NCI-H2227 treated with DMSO at 0.1 percent for 48 hours (cell line): Measurements from ENCODE around the gene LHX1.

Source experiments
- DNase-seq: peaks from one replicate; lab custom pipeline; 2025; lab: John Stamatoyannopoulos, UW

LHX1 gene

DNA sequence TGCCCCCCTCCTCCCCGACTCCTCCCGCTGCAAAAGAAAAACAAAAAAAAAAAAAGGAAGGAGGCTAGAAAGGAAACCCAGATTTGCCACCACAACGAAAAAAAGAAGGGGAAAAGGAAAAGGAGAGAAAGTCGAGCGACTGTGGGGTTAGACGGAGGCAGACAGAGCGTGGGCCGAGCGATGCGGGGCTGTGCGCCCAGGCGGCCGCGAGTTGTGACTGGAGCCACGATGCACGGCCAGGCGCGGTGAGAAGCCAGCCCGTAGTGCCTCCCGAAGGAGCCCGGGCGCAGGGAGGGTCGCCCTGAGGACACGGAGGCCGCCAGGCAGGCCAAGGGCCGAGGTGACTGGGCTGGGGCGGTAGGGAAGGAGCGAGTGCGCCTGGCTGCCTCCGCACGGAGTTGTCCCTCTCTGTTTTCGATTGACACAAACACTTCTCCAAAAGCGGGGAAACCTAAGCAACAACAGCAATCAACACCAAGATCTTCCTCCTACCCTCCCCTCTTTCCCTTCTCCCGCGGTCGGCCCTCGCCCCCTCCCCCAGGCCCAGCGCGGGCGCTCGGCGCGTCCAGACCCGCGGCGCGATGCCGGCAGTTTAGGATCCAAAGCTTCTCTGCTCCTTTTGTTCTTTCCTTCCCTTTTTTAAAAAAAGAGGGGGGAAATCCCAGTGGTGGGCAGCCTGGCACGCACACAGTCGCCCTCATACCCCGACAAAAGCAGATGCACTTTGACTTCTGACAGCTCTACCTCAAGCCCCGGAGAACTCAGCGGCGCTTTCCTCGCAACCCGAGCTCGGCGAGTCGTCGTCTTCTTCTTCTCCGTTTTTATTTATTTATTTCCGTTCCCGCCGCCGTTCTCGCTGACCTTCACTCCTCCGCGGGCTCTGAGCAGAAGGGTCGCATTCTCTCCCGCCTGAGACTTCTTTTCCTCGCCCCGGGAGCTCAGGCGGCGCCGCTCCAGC is at the start of gene LHX1:
LHX1 (plus strand) TSS at position 475 of the 958 bp plus-strand sequence. CDS start 723 bp downstream, outside the sequence.
- no peak for DNase-seq

DNA sequence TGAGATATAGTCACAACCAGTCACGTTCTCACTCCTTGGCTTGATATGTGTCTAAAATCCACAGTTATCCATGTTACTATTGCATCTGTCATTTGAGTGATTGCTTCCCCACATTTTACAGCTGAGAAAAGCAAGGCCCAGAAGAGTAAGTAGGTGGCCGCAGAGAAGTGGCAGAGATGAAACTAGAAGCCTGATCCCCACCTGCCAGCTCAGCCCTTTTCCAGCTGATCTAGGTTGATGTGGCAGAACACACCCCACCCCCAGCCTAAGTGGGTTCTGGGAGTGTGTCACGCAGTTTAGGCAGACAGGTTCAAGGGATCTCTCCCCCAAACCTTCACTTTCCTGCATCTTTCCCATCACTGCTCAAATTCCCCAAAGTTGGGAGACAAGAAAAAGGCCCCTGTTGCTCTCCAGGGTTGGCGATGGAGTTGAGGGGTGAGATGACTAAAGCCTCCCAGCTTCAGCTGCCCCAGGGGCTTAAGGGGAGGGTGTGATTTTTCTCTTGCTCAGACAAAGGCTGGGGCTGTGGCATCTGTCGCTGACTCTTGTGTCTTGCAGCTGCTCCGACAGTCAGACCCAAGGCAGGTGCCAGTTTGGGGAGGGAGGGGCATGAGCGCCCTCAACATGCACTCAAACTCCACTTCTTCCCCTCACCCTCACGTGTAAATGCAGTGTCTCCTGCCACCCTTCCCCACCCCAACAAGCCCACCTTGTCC is 48.9 kb upstream of the LHX1 start:
- DNase-seq: no peak

DNA sequence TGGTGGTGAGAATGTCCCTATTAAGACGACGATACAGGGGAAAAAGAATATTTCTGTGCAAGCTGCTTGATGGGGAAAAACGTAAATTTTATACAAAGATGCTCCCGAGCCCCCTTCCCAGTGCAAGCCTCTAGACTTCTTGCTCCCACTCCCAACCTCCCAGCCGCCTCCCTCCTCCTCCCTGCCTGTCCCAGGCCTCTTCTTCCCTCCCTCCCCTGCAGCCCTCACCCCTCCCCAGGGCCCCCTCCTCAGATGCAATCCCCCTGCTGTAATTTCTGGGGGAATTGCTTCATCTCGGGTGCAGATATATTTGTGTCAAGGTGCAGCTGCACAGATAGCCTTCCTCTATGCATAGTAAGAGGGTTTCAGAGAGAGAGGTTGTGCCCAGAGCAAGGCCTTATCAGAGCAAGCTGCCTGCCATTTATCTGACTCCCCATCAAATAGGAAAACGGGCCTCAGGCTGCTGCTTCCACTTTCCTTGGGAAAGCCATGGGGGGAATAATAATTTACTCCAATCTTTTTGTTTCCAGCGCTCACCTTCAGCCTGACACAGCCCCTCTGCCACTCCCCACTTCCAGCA is 47.4 kb upstream of the LHX1 start:
- no peak for DNase-seq

DNA sequence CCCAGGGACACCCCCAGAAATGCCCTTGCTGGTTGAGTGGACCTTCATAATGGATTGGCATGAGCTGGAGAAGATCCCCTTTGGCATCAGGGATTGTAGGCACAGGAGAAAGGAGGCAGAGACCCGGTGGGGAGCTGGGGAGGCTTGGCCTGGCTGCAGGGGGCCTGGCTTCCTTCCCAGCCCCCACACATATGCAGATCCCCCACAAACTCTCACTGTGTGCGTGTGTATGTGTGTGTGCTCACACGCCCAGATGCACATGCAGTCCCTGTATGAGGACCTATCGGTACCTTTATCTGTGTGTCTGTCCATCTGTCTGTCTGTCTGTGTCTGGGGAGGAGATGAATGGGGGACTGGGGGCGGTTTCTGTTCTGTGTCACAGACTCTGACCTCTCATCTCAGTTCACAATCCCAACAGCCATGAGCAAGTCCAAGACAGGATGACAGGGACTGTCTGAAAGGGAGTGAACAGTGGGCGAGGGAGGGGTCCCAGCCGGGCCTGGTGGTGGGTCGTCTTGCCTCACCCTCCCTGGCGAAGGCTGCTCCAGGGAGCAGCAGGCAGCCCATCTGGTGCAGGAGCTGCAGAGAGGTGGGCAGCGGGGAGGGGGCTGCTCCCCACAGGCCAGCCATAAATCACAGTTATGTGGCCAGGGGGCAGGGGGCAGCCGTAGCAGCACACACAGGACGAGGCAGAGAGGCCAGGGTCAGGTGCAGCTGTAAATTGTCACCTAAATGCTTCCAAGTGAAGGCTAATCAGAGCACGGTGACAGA is 46.7 kb upstream of the LHX1 start:
- DNase-seq: no peak

DNA sequence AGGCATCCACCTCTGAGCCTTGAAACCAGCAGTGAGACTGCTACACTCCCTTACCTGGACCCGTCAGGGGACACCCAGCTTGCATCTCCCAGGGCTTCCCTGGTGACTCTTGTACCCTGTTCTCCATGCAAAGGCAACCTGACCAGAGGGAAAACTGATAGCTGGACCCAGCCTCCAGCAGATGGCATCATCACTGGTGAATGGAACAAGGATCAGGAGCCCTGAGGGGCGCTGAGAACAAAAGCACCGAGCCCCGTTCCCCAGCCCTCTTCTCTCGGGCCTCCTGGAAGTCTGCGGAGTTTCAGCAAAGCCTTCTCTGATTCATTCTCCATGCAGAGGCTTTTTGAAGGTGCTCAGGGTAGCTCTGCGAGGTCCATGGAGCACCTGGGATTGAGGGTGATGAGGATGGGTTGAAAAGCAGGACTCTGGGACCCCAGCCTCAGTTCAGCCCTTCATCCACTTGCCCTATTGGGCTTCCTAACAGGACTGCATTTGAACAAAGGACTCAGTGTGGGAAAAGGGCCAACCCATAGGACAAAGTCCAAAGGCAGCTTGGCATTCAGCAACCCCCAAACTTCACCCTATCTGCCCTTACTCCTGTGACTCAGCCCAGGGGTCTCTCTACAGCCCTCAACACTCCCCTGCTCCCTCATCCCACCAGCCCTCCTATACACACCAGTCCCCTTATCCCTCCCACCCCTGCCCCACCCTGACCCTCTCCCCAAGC is 45.0 kb upstream of the LHX1 start:
- no peak for DNase-seq

DNA sequence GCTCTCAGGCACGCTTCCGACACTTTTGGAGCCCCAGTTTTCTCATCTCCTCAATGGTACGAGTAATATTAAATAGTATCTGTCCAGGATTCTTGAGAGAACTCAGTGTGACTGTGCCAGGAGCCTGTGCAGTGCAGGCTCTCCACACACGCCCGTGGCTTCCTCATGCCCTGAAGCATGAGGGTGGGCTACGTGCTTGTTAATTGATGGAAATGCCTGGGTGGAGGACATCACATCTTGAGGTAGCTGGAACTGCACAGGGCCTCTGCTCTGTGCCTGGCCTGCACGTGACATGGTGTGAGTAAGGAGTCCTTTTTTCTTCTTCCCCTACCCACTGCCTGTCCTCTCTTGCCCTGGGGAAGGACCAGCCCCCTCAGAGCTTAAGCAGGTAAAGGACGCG is 43.1 kb upstream of the LHX1 start:
- DNase-seq: no peak

DNA sequence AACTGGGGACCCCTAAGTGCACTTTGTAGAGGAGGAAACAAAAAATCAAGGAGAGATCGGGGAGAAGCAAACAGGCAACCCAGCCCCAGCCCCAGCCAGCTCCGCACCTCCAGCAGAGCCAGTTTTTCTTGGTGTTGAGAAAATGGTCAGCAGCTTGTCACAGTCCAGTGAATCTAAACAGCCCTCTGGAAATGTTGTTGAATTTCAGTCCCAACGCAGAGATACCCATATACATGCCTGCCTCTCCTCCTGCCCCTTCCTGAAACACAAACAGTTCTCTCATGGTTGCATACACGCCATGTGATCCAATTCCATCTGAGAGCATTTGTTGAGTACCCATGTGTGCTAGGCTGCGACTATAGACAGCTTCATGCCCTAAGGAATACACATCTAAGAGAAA is 42.4 kb upstream of the LHX1 start:
- DNase-seq: no peak

DNA sequence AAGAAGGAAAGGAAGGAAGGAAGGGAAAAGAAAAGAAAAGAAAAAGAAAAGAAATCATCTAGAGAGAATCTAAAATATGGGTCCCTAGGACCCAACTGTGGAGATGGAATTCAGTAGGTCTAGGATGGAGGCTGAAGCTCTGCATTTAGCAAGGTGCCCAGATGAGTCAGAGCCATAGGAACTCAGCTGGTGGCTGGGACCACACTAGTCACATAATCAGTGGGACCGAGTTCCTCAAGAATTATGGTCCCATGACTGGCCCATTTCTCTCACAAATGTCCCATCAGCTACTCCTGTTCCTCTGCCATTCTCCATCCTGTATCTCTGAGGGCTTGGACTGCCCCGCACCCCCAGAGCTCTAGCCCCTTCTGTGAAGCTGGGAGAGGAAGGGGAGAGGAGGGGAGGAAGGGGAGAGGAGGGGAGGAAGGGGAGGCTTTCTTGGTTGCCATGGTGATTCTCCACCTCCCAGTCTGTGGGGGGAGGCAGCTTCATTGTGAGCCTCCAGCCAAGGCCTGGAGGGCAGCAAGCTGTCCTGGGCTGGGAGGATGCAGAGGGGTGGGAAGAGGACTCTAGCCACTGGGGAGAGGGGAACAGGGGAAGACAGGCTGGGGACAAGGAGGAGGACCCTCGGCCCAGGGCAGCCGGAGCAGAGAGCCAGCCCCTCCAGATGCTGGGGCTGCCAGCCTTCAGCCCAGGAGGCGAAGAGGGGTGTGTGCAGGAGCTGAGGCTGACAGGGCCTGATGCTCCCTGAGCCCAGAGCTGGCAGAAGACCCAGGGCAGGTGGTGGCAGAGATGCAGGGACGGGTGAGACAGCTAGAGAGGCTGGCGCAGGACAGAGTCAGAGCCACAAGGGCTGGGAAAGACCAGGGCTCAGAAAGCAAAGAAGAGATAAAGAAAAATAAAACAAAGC is 37.8 kb upstream of the LHX1 start:
- DNase-seq: no peak

DNA sequence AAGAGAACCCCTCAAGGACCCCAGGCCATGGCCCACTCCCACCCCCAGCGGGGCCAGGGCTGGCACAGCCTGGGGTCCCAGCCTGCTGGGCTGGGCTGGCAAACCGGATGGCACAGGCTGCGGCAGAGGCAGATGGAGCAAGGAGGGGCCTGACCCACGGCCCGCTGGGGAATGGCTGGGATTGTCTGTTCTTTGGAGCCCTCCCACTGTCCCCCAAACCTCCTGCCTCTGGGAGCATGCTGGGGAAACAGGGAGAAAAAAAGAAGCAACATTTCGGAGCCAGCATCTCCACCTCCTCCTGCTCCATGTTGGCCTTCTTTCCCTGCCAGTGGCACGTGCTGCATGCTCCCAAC is 37.1 kb upstream of the LHX1 start:
- DNase-seq: no peak

DNA sequence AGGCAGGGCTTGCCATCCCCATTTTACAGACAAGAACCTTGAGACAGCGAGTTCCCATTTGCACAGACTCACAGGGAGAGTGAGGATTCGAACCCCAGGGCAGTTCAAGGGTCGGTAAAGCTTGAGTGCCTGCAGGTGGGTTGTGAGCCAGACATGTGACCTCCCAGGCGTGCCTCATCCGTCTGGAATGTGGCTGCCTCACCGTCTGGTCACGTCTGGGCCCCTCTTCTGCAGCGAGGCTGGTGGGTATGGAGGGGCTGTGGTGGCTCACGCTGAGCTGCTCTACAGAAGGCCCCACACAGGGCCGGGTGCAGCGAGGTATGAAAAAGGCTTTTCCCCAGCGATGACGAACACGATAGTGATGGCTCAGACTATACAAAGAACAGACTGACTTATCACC is 35.8 kb upstream of the LHX1 start:
- no peak for DNase-seq

DNA sequence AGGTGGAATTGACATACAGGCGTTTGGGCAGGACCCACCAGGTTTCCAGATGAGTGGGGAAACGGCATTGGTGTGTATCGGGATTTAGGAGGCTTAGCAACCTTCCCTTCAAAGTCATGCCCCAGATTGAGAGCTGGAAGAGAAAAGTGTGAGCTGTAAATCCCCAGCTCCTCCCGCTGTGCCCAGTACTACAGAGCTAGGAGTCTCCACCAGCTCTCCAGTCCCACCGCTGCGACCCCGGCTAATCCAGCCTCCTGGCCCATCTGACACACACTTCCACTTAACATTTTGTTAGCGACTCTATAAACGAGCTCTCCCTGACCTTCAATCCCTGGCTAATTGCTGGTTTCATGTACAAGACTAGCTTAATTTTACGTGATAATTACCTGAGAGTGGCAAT is 29.9 kb upstream of the LHX1 start:
- no peak for DNase-seq

DNA sequence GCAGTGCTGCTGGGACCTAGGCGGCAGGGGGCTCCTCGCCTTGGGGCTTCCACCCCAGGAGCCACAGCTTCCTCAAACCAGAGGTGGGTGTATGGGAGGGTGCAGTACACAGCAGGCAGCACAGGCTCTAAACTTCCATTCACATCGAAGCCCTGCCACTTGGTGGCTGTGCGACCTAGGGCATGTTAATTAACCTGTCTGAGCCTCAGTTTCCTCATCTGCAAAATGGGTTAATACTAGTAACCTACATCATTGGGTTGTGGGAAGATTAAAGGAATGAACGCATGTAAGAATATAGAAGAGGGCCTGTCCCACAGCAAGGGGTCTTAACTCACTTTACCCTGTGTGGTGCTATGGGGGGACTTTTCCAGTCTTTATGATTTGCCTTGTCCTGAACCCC is 26.8 kb upstream of the LHX1 start:
- DNase-seq: no peak

DNA sequence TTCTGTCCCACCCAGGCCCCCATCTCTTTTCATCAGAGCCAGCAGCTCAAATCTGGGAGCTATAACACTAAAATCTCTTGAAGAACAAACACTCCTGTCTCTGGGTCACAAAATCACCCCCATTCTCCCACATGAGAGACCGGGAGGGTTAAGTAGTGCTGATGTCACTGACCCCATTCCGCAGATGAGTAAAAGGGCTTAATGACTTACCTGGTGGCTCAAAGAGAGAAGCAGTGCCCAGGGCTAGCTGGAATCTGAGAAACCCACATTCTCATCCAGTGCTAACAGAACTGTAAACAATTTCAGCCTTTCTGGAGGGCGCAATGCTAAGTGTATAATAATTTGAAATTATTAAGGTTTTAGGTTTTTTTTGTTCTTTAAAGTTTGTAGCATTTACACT is 26.3 kb upstream of the LHX1 start:
- no peak for DNase-seq

DNA sequence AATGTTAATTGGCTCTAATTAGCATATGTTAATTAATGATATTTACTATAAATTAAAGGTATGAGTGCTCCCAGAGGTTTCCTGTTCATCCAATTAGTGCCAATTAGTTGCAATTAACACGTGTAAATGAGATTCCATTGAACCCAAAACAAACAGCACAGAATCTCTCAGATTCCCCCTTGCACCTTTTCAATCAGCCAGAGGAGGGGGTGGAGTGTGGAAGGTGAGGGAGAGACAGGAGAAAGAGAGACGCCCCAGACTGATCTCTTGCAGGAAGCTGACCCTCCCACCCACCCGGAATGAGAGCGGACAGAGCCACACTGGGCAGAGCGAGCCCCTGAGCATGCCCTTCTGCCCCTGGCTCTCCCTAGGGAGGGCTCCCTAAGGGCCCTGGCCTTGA is 24.1 kb upstream of the LHX1 start:
- no peak for DNase-seq

DNA sequence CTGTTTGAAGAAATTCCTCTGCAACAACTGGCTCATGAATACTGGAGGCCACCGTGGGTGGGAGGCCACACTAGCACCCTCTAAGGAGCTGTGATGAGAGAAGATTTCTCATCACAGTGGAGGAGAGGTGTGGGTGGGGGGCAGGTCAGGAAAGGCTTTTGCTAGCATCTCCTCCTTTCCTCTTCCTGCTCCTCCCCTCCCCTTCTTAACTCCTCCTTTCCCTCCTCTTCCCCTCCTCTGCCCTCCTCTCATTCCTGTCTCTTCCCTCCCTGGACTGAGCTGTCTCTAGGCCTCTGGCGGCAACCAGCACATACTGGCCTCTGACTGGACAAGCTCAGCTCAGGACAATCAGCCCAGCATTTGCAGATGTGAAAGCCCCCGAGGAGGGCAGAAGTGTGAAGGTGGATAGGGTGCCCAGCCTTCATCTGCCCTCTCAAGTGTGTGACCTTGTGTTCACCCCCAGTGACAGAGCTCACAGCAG is 19.0 kb upstream of the LHX1 start:
- DNase-seq: no peak

DNA sequence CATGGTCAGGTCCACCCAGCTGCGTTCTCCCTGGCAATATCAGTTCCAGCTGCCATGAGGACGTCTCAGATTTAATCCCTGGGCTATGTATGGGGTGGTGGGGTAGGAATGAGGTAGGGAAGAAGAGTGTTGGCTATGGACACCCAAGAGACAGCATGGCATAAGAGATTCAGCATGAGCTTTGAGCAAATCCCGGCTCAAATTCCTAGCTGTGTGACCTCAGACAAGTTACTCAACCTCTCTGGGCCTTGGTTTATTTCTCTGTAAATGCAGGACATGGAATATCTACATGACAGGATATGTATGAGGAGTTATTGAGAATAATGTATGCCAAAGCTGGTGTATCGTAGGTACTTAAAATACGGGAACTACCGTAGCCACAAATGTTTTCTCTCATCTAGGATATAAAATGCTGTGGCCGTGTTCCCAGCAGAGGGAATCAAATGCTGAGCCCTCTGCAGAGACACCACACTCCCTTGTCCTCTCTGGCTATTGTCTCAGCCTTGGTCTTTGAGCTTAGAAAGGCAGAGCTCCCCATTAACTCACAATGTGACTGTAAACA is 17.8 kb upstream of the LHX1 start:
- no peak for DNase-seq

DNA sequence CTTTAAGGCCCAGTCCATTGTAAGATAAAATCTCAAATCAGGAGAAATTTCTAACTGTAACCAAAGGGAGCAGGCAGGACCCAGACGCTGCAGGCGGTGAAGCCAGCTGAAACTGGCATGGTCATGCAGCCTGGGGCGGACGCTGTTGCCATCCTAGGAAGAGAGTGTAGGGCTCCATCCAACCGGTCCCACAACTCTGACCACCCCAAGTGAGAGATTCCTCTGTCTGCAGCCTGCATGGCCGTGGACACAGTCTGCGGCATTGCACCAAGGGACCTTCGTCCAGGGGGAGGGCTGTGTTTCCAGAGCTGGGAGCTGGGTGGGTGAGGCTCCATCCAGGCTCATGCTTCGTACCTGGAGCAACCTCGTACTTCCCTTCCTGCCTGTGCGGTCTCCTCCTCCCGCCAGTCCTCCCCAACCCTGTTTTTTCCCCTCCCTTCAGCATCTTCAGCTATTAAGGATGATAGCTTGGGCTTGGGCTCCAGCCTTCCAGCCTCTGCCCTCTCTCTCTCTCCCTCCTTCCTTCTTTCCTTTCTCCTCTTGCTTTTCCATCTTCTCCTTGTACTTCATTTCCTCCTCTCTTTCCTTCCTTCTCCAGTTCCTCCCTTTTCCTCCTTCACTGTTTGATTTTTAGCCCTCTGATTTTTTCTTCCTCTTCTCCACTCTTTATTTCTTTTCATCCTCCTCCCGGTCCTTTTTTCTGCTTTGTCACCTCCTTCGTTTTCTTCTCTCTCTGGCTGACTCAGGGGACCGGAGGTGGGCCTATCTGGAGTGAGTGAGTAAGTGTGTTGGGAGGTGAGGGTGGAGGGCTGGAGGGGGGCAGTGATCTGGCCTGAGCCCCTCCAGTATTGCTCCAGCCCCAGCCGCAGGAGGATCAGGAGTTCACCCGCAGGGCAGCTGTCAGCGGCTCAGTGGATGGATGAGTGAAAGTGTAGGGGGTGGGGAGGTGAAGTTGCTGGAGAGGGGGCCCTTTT is 17.0 kb upstream of the LHX1 start:
- DNase-seq: no peak

DNA sequence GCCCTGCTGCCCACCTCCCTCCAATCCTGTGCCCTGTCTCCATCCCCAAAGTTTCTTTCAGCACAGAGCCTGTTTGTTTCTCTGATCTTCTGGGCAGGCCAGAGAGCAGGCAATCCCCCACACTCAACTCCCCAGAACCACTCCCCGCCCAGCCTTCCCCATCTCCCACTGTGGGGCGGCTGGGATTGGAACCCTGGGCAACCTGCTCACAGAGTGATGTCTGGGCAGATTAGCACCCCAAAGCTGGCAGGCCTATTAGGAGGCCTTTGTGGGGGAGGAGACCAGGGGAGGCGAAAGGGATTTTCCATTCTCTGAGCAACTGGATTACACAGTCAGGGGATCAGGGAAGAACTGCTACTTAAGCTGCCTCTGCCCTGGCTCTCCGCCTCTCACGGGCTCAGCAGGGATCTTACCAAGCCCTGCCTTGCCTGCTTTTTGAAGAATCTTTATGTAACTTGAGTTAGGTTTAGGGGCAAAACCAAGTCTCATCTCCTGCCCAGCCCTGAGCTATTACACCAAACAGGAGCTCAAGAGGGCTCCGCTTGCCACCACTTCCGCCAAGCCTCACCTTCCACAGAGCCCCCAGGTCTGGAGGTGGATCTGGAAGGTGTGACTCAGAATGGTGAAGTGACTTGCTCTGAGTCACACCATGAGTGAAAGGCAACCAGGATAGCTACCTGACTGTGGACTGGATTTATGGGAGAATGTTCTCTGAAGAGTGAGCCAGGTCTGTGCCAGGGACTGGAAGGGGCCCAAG is 16.0 kb upstream of the LHX1 start:
- DNase-seq: no peak
